HG03039 (cell line): ENCODE data around the gene MPRIP.
"Not testable (repeated sequence)": the region's sequence is repeated elsewhere in the genome, so short reads cannot be mapped to it uniquely, and the experiment has no call there.

Experiments used
- ATAC-seq: cut with Tn5 transposase; IDR thresholded peaks from one replicate; pipeline ENCODE4 v1.9.1; 2021; ENCODE audit warnings: mild to moderate bottlenecking, moderate library complexity; ENCODE audit not compliant: unreplicated experiment

The MPRIP gene

GRCh38 chr17:17042384-17042736, at the start of gene MPRIP:
Gene MPRIP (plus strand): TSS chr17:17042457. CDS start chr17:17042849, 392 bp downstream.
- ATAC-seq = no peak

- no peak for ATAC-seq
Observed at GRCh38 chr17:16994631-16995030, 47.6 kb upstream of the MPRIP start.

- no peak for ATAC-seq
Observed at GRCh38 chr17:16995930-16996329, 46.3 kb upstream of the MPRIP start.

GRCh38 chr17:16996726-16997125, 45.5 kb upstream of the MPRIP start:
- ATAC-seq = not testable (repeated sequence)

- ATAC-seq = peak; percentile 53
Observed at GRCh38 chr17:16997514-16998429, 44.5 kb upstream of the MPRIP start.

- ATAC-seq = no peak
Observed at GRCh38 chr17:16999931-17000625, 42.2 kb upstream of the MPRIP start.

GRCh38 chr17:17001076-17001777, 41.0 kb upstream of the MPRIP start:
- ATAC-seq = no peak

- ATAC-seq = peak; percentile 38
Observed at GRCh38 chr17:17001874-17002520, 40.3 kb upstream of the MPRIP start.

GRCh38 chr17:17002731-17003715, 39.2 kb upstream of the MPRIP start:
- ATAC-seq = not testable (repeated sequence)

- no peak for ATAC-seq
Observed at GRCh38 chr17:17004251-17004996, 37.8 kb upstream of the MPRIP start.

- not testable (repeated sequence) for ATAC-seq
Observed at GRCh38 chr17:17004997-17005614, 37.2 kb upstream of the MPRIP start.

GRCh38 chr17:17007891-17008290, 34.4 kb upstream of the MPRIP start:
- ATAC-seq = not testable (repeated sequence)

GRCh38 chr17:17008621-17009397, 33.4 kb upstream of the MPRIP start:
- ATAC-seq = not testable (repeated sequence)

- ATAC-seq = not testable (repeated sequence)
Observed at GRCh38 chr17:17009972-17010371, 32.3 kb upstream of the MPRIP start.

GRCh38 chr17:17010545-17011034, 31.7 kb upstream of the MPRIP start:
- not testable (repeated sequence) for ATAC-seq

- ATAC-seq = not testable (repeated sequence)
Observed at GRCh38 chr17:17011043-17011907, 31.0 kb upstream of the MPRIP start.
